ENCODE results near the gene S100A14.

Gene S100A14

GRCh38 chr1:153638261-153638660 lies 22.1 kb upstream of the S100A14 start:
- no peaks in the 10 kb centered on the region for H3K27me3 Mint-ChIP-seq (ENCODE audit: low read depth)
- peaks cover 72% of the 10 kb centered on the region for H3K36me3 Mint-ChIP-seq (ENCODE audit: low read depth)
- H3K4me1 Mint-ChIP-seq = peaks cover 38% of the 10 kb centered on the region
- H3K27ac Mint-ChIP-seq = peak overlapping the region in 1 of 3 experiments; percentile 23
- no peak overlapping the region for H3K4me3 Mint-ChIP-seq
- TF ChIP-seq CTCF (IDR thresholded peaks at IDR 0.05; ENCODE audit: unreplicated experiment in 3 of 3) = no peak
- H3K9me3 Mint-ChIP-seq = no peaks in the 10 kb centered on the region

- Mint-ChIP-seq H3K27ac (peak overlapping the region; percentile 46 to 88 (median 62)), H3K9me3 (no peaks in the 10 kb centered on the region), H3K4me1 (peaks cover 42% of the 10 kb centered on the region), H3K27me3 (ENCODE audit: low read depth) (no peaks in the 10 kb centered on the region), H3K4me3 (peak overlapping the region; percentile 59 to 85 (median 80)), H3K36me3 (ENCODE audit: low read depth) (peaks cover 59% of the 10 kb centered on the region)
- TF ChIP-seq CTCF (IDR thresholded peaks at IDR 0.05; ENCODE audit: unreplicated experiment in 3 of 3) = no peak
Measured at GRCh38 chr1:153636312-153636711, 20.2 kb upstream of the S100A14 start.

- no peak for TF ChIP-seq CTCF (IDR thresholded peaks at IDR 0.05; ENCODE audit: unreplicated experiment in 3 of 3)
- Mint-ChIP-seq H3K27ac (peak overlapping the region; percentile 25 to 63 (median 62)), H3K36me3 (ENCODE audit: low read depth) (peaks cover 54% of the 10 kb centered on the region), H3K9me3 (no peaks in the 10 kb centered on the region), H3K27me3 (ENCODE audit: low read depth) (no peaks in the 10 kb centered on the region), H3K4me1 (peaks cover 44% of the 10 kb centered on the region), H3K4me3 (peak overlapping the region; percentile 59 to 85 (median 80))
Measured at GRCh38 chr1:153635872-153636271, 19.7 kb upstream of the S100A14 start.

GRCh38 chr1:153633754-153634665 lies 17.9 kb upstream of the S100A14 start, which contains the start of gene CHTOP:
TSS of gene CHTOP (plus strand) at chr1:153634066. CDS start at chr1:153636589, 2,523 bp downstream.
- Mint-ChIP-seq H3K27ac (peak within 1 kb of the TSS; percentile 99 to 100 (median 100)), H3K36me3 (ENCODE audit: low read depth) (peaks cover 45% of the 10 kb centered on the region), H3K9me3 (no peaks in the 10 kb centered on the region), H3K4me3 (peak within 1 kb of the TSS; percentile 94 to 100 (median 98)), H3K27me3 (ENCODE audit: low read depth) (no peaks in the 10 kb centered on the region), H3K4me1 (peaks cover 62% of the 10 kb centered on the region)
- no peak for TF ChIP-seq CTCF (IDR thresholded peaks at IDR 0.05; ENCODE audit: unreplicated experiment in 3 of 3)

- Mint-ChIP-seq H3K36me3 (ENCODE audit: low read depth) (peaks cover 38% of the 10 kb centered on the region), H3K4me1 (peaks cover 66% of the 10 kb centered on the region), H3K9me3 (no peaks in the 10 kb centered on the region), H3K27me3 (ENCODE audit: low read depth) (no peaks in the 10 kb centered on the region), H3K27ac (peak overlapping the region; percentile 99 to 100 (median 100)), H3K4me3 (peak overlapping the region; percentile 94 to 100 (median 98))
- no peak for TF ChIP-seq CTCF (IDR thresholded peaks at IDR 0.05; ENCODE audit: unreplicated experiment in 3 of 3)
Measured at GRCh38 chr1:153633161-153633753, 17.1 kb upstream of the S100A14 start.
